ENCODE measurements around the gene PAWR. TPM values are rescaled to one million over a fixed set of nuclear protein-coding genes. Genes with fewer than 3 reads are reported as not detected.

The PAWR gene
- total and polyA plus RNA-seq, 5 donors from 2014 or later, result 0.20 to 5.8 (median 1.3) TPM

- Histone ChIP-seq H3K27ac (ENCODE audit: insufficient read depth, low read length, poor library complexity, severe bottlenecking) (no peak overlapping the region), H3K27me3 (ENCODE audit: control insufficient read depth, insufficient read depth, low read length) (no peaks in the 10 kb centered on the region), H3K36me3 (ENCODE audit: control insufficient read depth, insufficient read depth, low read length) (no peaks in the 10 kb centered on the region), H3K4me1 (ENCODE audit: control insufficient read depth, insufficient read depth, low read length, poor library complexity, severe bottlenecking) (no peaks in the 10 kb centered on the region), H3K9me3 (ENCODE audit: control insufficient read depth in 2 of 2, low read length in 2 of 2) (no peaks in the 10 kb centered on the region), H3K4me3 (ENCODE audit: low read depth, low read length) (no peak overlapping the region)
- no peak for ATAC-seq (ENCODE audit: low read depth in 2 of 2)
- Mint-ChIP-seq H3K4me1 (no peaks in the 10 kb centered on the region), H3K36me3 (no peaks in the 10 kb centered on the region), H3K4me3 (no peak overlapping the region), H3K27me3 (peaks cover 9% of the 10 kb centered on the region), H3K9me3 (peaks cover 0 to 2% (median 0%) of the 10 kb centered on the region in 7 donors), H3K27ac (no peak overlapping the region)
- DNase-seq, result no peak
Measured at GRCh38 chr12:79707830-79708229, 17.1 kb upstream of the PAWR start.

GRCh38 chr12:79706676-79707075, 15.9 kb upstream of the PAWR start:
- DNase-seq (no peak), ATAC-seq (ENCODE audit: low read depth in 2 of 2) (no peak)
- no peaks in the 10 kb centered on the region for H3K4me1 Mint-ChIP-seq
- no peak overlapping the region for H3K4me3 ChIP-seq (ENCODE audit: low read depth, low read length)
- H3K27me3 Mint-ChIP-seq, result peaks cover 9% of the 10 kb centered on the region
- H3K9me3 ChIP-seq (ENCODE audit: control insufficient read depth in 2 of 2, low read length in 2 of 2), result no peaks in the 10 kb centered on the region
- no peak overlapping the region for H3K27ac ChIP-seq (ENCODE audit: insufficient read depth, low read length, poor library complexity, severe bottlenecking)
- H3K36me3 ChIP-seq (ENCODE audit: control insufficient read depth, insufficient read depth, low read length), result no peaks in the 10 kb centered on the region
- H3K9me3 Mint-ChIP-seq, result peaks cover 0 to 2% (median 0%) of the 10 kb centered on the region in 7 donors
- no peaks in the 10 kb centered on the region for H3K27me3 ChIP-seq (ENCODE audit: control insufficient read depth, insufficient read depth, low read length)
- no peaks in the 10 kb centered on the region for H3K36me3 Mint-ChIP-seq
- no peak overlapping the region for H3K4me3 Mint-ChIP-seq
- H3K27ac Mint-ChIP-seq, result no peak overlapping the region
- H3K4me1 ChIP-seq (ENCODE audit: control insufficient read depth, insufficient read depth, low read length, poor library complexity, severe bottlenecking), result no peaks in the 10 kb centered on the region

GRCh38 chr12:79706156-79706555, 15.4 kb upstream of the PAWR start:
- H3K4me1 ChIP-seq (ENCODE audit: control insufficient read depth, insufficient read depth, low read length, poor library complexity, severe bottlenecking), result no peaks in the 10 kb centered on the region
- H3K27me3 ChIP-seq (ENCODE audit: control insufficient read depth, insufficient read depth, low read length), result no peaks in the 10 kb centered on the region
- H3K36me3 Mint-ChIP-seq, result no peaks in the 10 kb centered on the region
- H3K4me3 ChIP-seq (ENCODE audit: low read depth, low read length), result no peak overlapping the region
- no peaks in the 10 kb centered on the region for H3K4me1 Mint-ChIP-seq
- DNase-seq (no peak), ATAC-seq (ENCODE audit: low read depth in 2 of 2) (no peak)
- H3K27me3 Mint-ChIP-seq, result peaks cover 9% of the 10 kb centered on the region
- no peaks in the 10 kb centered on the region for H3K36me3 ChIP-seq (ENCODE audit: control insufficient read depth, insufficient read depth, low read length)
- H3K9me3 ChIP-seq (ENCODE audit: control insufficient read depth in 2 of 2, low read length in 2 of 2), result no peaks in the 10 kb centered on the region
- peaks cover 0 to 2% (median 0%) of the 10 kb centered on the region in 7 donors for H3K9me3 Mint-ChIP-seq
- no peak overlapping the region for H3K4me3 Mint-ChIP-seq
- H3K27ac Mint-ChIP-seq, result no peak overlapping the region
- H3K27ac ChIP-seq (ENCODE audit: insufficient read depth, low read length, poor library complexity, severe bottlenecking), result no peak overlapping the region

- Histone ChIP-seq H3K36me3 (ENCODE audit: control insufficient read depth, insufficient read depth, low read length) (no peaks in the 10 kb centered on the region), H3K9me3 (ENCODE audit: control insufficient read depth in 2 of 2, low read length in 2 of 2) (no peaks in the 10 kb centered on the region), H3K4me3 (ENCODE audit: low read depth, low read length) (no peak overlapping the region), H3K4me1 (ENCODE audit: control insufficient read depth, insufficient read depth, low read length, poor library complexity, severe bottlenecking) (no peaks in the 10 kb centered on the region), H3K27me3 (ENCODE audit: control insufficient read depth, insufficient read depth, low read length) (peaks cover 2% of the 10 kb centered on the region), H3K27ac (ENCODE audit: insufficient read depth, low read length, poor library complexity, severe bottlenecking) (no peak overlapping the region)
- Mint-ChIP-seq H3K36me3 (no peaks in the 10 kb centered on the region), H3K4me1 (no peaks in the 10 kb centered on the region), H3K4me3 (no peak overlapping the region), H3K27ac (no peak overlapping the region), H3K9me3 (peaks cover 0 to 9% (median 3%) of the 10 kb centered on the region in 7 donors), H3K27me3 (peaks cover 17% of the 10 kb centered on the region)
- ATAC-seq (ENCODE audit: low read depth in 2 of 2) (no peak), DNase-seq (no peak)
Measured at GRCh38 chr12:79698966-79699365, 8.2 kb upstream of the PAWR start.

- Histone ChIP-seq H3K4me1 (ENCODE audit: control insufficient read depth, insufficient read depth, low read length, poor library complexity, severe bottlenecking) (no peaks in the 10 kb centered on the region), H3K36me3 (ENCODE audit: control insufficient read depth, insufficient read depth, low read length) (no peaks in the 10 kb centered on the region), H3K27me3 (ENCODE audit: control insufficient read depth, insufficient read depth, low read length) (peaks cover 16% of the 10 kb centered on the region), H3K27ac (ENCODE audit: insufficient read depth, low read length, poor library complexity, severe bottlenecking) (no peak overlapping the region), H3K9me3 (ENCODE audit: control insufficient read depth in 2 of 2, low read length in 2 of 2) (no peaks in the 10 kb centered on the region), H3K4me3 (ENCODE audit: low read depth, low read length) (no peak overlapping the region)
- H3K9me3 Mint-ChIP-seq, result peaks cover 0 to 6% (median 3%) of the 10 kb centered on the region in 7 donors
- H3K36me3 Mint-ChIP-seq, result no peaks in the 10 kb centered on the region
- peaks cover 41% of the 10 kb centered on the region for H3K27me3 Mint-ChIP-seq
- peaks cover 0 to 3% (median under 1%) of the 10 kb centered on the region in 4 donors for H3K4me1 Mint-ChIP-seq
- H3K4me3 Mint-ChIP-seq, result peak overlapping the region in 1 of 4 donors; percentile 30
- no peak for DNase-seq
- no peak for ATAC-seq (ENCODE audit: low read depth in 2 of 2)
- no peak overlapping the region for H3K27ac Mint-ChIP-seq
Measured at GRCh38 chr12:79696416-79696815, 5.7 kb upstream of the PAWR start.

GRCh38 chr12:79692860-79693577, 2.3 kb upstream of the PAWR start:
- no peak overlapping the region for H3K27ac ChIP-seq (ENCODE audit: insufficient read depth, low read length, poor library complexity, severe bottlenecking)
- no peaks in the 10 kb centered on the region for H3K36me3 Mint-ChIP-seq
- no peak overlapping the region for H3K4me3 ChIP-seq (ENCODE audit: low read depth, low read length)
- no peak overlapping the region for H3K4me3 Mint-ChIP-seq
- H3K36me3 ChIP-seq (ENCODE audit: control insufficient read depth, insufficient read depth, low read length), result no peaks in the 10 kb centered on the region
- DNase-seq (no peak), ATAC-seq (ENCODE audit: low read depth in 2 of 2) (no peak)
- H3K4me1 ChIP-seq (ENCODE audit: control insufficient read depth, insufficient read depth, low read length, poor library complexity, severe bottlenecking), result peaks cover 13% of the 10 kb centered on the region
- H3K27me3 Mint-ChIP-seq, result peaks cover 67% of the 10 kb centered on the region
- H3K27me3 ChIP-seq (ENCODE audit: control insufficient read depth, insufficient read depth, low read length), result peaks cover 24% of the 10 kb centered on the region
- no peak overlapping the region for H3K27ac Mint-ChIP-seq
- no peaks in the 10 kb centered on the region for H3K9me3 ChIP-seq (ENCODE audit: control insufficient read depth in 2 of 2, low read length in 2 of 2)
- peaks cover 5 to 19% (median 11%) of the 10 kb centered on the region in 4 donors for H3K4me1 Mint-ChIP-seq
- peaks cover 0 to 9% (median 3%) of the 10 kb centered on the region in 7 donors for H3K9me3 Mint-ChIP-seq

GRCh38 chr12:79691511-79692248, 916 bp upstream of the PAWR start:
- H3K4me1 Mint-ChIP-seq, result peaks cover 5 to 22% (median 15%) of the 10 kb centered on the region in 4 donors
- peak overlapping the region; percentile 82 to 91 (median 86) for H3K4me3 Mint-ChIP-seq
- peak overlapping the region; percentile 41 for H3K4me3 ChIP-seq (ENCODE audit: low read depth, low read length)
- H3K36me3 ChIP-seq (ENCODE audit: control insufficient read depth, insufficient read depth, low read length), result no peaks in the 10 kb centered on the region
- H3K9me3 ChIP-seq (ENCODE audit: control insufficient read depth in 2 of 2, low read length in 2 of 2), result no peaks in the 10 kb centered on the region
- no peaks in the 10 kb centered on the region for H3K36me3 Mint-ChIP-seq
- ATAC-seq (ENCODE audit: low read depth in 2 of 2), result no peak
- H3K9me3 Mint-ChIP-seq, result peaks cover 0 to 6% (median under 1%) of the 10 kb centered on the region in 7 donors
- peaks cover 76% of the 10 kb centered on the region for H3K27me3 Mint-ChIP-seq
- no peak overlapping the region for H3K27ac Mint-ChIP-seq
- peaks cover 34% of the 10 kb centered on the region for H3K27me3 ChIP-seq (ENCODE audit: control insufficient read depth, insufficient read depth, low read length)
- no peak for DNase-seq
- peaks cover 13% of the 10 kb centered on the region for H3K4me1 ChIP-seq (ENCODE audit: control insufficient read depth, insufficient read depth, low read length, poor library complexity, severe bottlenecking)
- no peak overlapping the region for H3K27ac ChIP-seq (ENCODE audit: insufficient read depth, low read length, poor library complexity, severe bottlenecking)
